GM10266 (cell line): ENCODE results near the gene TPD52L1.

Experiments
- DNase-seq: peaks from one replicate; pipeline ENCODE4 v3.0.0; 2012; ENCODE audit errors: extremely low spot score
- CTCF ChIP-seq: IDR thresholded peaks from 2 replicates; pipeline ENCODE4 v1.5.1; 2012; ENCODE audit warnings: mild to moderate bottlenecking, low read depth; ENCODE audit not compliant: control insufficient read depth, insufficient read depth; ENCODE audit errors: missing control alignments

The TPD52L1 gene

DNA sequence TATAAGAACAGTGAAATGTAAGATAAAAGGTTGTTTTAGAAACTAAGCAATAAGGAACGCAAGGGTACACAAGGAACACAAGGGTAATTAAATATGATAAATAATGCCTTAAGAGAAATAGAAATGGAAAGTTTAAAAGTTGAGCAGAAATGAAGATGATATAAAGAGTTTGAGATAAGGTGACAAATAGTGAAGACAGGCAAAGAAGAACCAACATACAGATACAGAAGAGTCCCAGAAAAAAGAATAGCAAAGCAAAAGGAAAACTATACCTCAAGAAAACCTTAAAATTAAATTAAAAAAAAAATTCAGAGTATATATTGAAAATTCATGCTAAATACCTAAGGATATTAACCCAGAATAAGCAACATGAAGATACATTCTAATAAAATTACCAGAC is 131.8 kb downstream of the TPD52L1 start:
- TF ChIP-seq CTCF, result no peak
- DNase-seq, result no peak

DNA sequence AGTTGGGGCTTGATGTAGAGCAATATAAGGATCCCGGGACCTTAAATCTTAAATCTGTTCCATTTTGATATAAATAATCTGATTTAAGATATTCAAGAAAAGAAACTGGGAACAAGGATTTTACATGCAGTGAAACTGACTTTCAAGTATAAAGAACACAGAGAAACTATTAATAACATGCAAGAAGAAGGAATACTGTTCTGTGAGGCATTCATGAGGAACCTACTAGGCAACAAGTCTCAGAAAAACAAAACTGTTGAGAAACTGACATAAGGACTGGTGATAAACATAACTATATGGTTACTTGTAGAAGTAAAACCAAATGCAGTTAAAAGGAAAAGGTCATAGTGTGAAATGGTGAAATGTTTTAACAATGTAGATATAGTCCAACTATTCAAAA is 132.4 kb downstream of the TPD52L1 start:
- TF ChIP-seq CTCF, result no peak
- DNase-seq, result no peak

DNA sequence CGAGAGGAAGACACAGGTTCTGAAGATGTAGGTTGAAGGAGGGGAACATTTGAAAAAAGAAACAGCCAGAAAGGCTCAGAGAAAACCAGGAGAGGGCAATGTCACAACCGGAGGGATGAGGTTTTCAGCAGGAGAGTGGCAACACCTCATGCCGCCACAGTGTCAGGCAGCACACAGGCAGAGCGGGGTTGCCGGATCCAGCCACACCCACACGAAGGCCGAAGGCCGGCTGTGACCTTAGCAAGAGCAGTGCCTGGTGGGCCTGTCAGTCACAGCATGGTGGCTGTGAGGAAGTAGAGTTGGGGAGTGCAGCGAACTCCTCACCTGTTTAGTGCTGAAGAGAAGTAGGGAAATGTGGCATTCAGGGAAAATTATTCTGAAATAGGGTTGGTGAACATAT is 134.1 kb downstream of the TPD52L1 start:
- TF ChIP-seq CTCF, result no peak
- DNase-seq, result no peak

GRCh38 chr6:125293587-125293986 is 140.0 kb downstream of the TPD52L1 start:
- TF ChIP-seq CTCF, result no peak
- DNase-seq, result no peak

DNA sequence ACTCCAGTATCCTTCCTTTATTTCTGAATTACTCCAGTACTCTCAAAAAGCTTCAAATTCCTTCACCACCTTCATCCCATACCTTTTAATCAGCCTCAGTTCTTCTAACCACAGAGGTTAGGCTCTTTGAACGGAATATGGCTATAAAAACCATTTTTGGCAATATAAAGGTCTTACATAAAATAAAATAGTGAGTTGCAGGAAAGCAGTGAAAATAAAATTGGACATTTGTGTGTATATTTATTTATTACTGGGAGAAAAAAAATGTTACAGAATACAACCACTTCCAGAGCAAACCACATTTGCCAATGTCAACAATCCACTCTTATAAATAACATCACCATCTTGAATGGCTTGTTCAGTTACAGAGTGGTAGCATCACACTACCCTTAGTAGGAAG is 140.5 kb downstream of the TPD52L1 start:
- no peak for DNase-seq
- no peak for TF ChIP-seq CTCF

GRCh38 chr6:125294925-125295324 is 141.4 kb downstream of the TPD52L1 start:
- no peak for TF ChIP-seq CTCF
- no peak for DNase-seq

DNA sequence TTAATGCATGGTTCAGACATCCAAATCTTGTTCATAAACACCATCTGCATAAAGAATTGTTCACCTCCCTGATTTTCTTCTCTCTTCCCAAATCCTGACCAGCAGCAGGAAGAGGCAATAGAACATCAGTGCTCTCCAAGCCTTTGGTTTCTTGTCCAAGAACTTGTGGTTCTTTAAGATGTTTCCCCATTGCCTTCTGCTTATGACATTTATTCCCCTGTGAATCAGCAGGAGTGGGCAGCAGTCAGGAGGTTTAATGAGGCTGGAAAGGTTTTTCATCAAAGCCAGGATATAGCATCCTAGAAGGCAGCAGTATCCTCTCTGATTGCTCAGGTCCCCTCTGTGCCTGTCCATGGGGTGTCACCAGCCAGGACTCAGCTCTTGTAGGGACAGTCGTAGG is 142.9 kb downstream of the TPD52L1 start:
- DNase-seq, result no peak
- TF ChIP-seq CTCF, result no peak
